Heart right ventricle (tissue), 16 donors: ENCODE data around the gene FRAS1. TPM values are rescaled to one million over a fixed set of nuclear protein-coding genes. Genes with fewer than 3 reads are reported as not detected.

Source experiments
- ATAC-seq, 8 donors: fragments of 200-7000 bp; cut with Tn5 transposase; one replicate each; pipeline ENCODE4 v1.9.1; 2020; ENCODE audit warnings: mild to moderate bottlenecking in 8 of 8, moderate library complexity in 8 of 8, moderate number of reproducible peaks in 1 of 8
- DNase-seq, 2 donors: peaks; one replicate each; pipeline ENCODE4 v3.0.0-alpha.2; 2020
- H3K27ac ChIP-seq, 10 donors: fragments of 200-600 bp; sonication (generic) in 2 of 10; one replicate each; pipeline versions ENCODE4 v1.5.0 to v1.8.0; 2020 to 2022; ENCODE audit warnings: mild to moderate bottlenecking in 3 of 10
- H3K27me3 ChIP-seq, 7 donors: fragments of 200-600 bp; one replicate each; pipeline ENCODE4 v1.8.0; 2021 to 2022; ENCODE audit warnings: mild to moderate bottlenecking in 2 of 7
- H3K36me3 ChIP-seq, 9 donors: fragments of 200-600 bp; sonication (generic) in 1 of 9; one replicate each; pipeline versions ENCODE4 v1.5.0 to v1.8.0; 2020 to 2022; ENCODE audit warnings: mild to moderate bottlenecking in 2 of 9
- H3K4me1 ChIP-seq, 9 donors: fragments of 200-600 bp; sonication (generic) in 1 of 9; one replicate each; pipeline versions ENCODE4 v1.5.0 to v1.8.0; 2020 to 2022; ENCODE audit warnings: mild to moderate bottlenecking in 4 of 9
- H3K4me3 ChIP-seq, 10 donors: fragments of 200-600 bp; sonication (generic) in 2 of 10; one replicate each; pipeline versions ENCODE4 v1.5.0 to v1.8.0; 2020 to 2022; ENCODE audit warnings: mild to moderate bottlenecking in 7 of 10, moderate library complexity in 2 of 10
- H3K9me3 ChIP-seq, 11 donors: fragments of 200-600 bp in 10 of 11; sonication (generic) in 2 of 11; one replicate each; pipeline versions ENCODE4 v1.5.0 to v1.8.0; 2013 to 2022; ENCODE audit warnings: mild to moderate bottlenecking in 2 of 11, control low read depth in 1 of 11, moderate library complexity in 1 of 11
- WGBS, 2 donors: extraction: QIAGEN DNeasy Blood & Tissue Kit; methylation state at CpG; one replicate each; pipeline ENCODE4 v1.1.7; 2013; ENCODE audit warnings: inconsistent platforms in 1 of 2; 5-methylcytosine and 5-hydroxymethylcytosine counted together
- intact Hi-C, 10 donors: fragments of 100-400 bp; cut with DNase I; formaldehyde crosslinking; loops; one replicate each; pipeline versions ENCODE4 v1.11.1 to v1.14.2; 2022
- polyA plus RNA-seq, 2 donors: library from polyadenylated mRNA; stranded (reverse); fragments of 200-250 nt; gene quantifications; one replicate each; pipeline ENCODE4 v1.2.3, GENCODE V29; 2013
- total RNA-seq, 10 donors: library from RNA; stranded (reverse); fragmentation: NEBNext Ultra II Directional in 3 of 10; extraction: Animal tissue kit (Norgen Biotek cat#: 25700) in 3 of 10; gene quantifications; one replicate each; pipeline versions ENCODE4 v1.2.1 to v1.2.4, GENCODE V29; 2021 to 2023
- TF ChIP-seq, protein P1 (sequence below), 9 donors: fragments of 200-600 bp; sonication (generic) in 2 of 9; IDR thresholded peaks; one replicate each; pipeline versions ENCODE4 v1.5.0 to v1.8.0; 2021 to 2022; ENCODE audit warnings: antibody characterized with exemption in 9 of 9, mild to moderate bottlenecking in 5 of 9, moderate library complexity in 1 of 9
- donor health status: Arrhythmogenic right ventricular cardiomyopathy.
- donor health status: ischemic (EF 13 %, LVEDD 7.1; RV severe dilation, severe dysfunction).
- donor health status: healthy with polysubstance abuse.
- donor health status: DM: no; HTN: yes; CAD: no.
- donor health status: DM: no; HTN: no; CAD: no.
- donor health status: ischemic (EF 25% LVEDD 6.9; RV normal size, moderate dysfunction).
- donor health status: ischemic (EF 25% LVEDD 5.7; RV mildly dilated, moderate dysfunction).
- donor health status: healthy.
- donor health status: DM: yes; HTN: yes; CAD: no.
- donor health status: Ischemic cardiomyopathy.
- donor health status: ischemic (EF 35%, LVEDD 5.7; RV mildly dilated, moderate dysfunction).
- donor health status: nonischemic (EF 11% LVEDD 7.7; RV severe dilation, severe dysfunction).
- donor health status: DM: yes; HTN: yes; CAD: no.
- donor health status: PGD.
- donor health status: ischemic (EF 29% LVEDD 5.4; RV normal size, mild dysfunction).
- donor health status: nonischemic (EF 23%, LVEDD 6.1; RV moderate dilation, normal function).

Gene FRAS1
- total and polyA plus RNA-seq, 12 donors, result 0.93 to 6.2 (median 3.1) TPM

DNA sequence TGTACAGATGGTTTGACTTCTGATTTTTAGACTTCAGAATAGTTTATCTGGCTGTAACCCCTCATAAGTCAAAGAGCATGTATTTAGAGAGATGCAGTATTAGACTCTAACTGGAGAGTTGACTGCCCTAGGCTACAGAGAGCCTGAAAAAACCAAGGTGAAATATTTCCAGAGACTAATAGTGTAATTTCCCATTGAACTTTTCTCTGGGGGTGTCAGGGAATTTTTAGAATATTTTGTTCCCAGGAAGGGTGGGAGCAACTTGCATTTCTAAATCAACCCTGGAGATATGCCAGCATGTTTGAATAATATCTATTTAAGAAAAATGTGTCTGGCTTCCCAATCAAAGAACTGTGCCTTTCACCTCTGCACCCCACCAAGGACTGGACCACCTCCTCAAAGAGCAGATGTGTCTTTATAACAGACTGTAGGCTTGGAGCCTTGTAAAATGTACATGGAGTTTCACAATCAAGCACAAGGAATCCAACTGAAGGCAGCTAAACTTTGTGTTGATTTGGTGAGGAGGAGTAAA lies 496.5 kb downstream of the FRAS1 start:
- intact Hi-C loops, result loop anchor here in 1 of 10 donors (10.0 kb wide), 1 partner anchor 101 kb away; no protein-coding TSS in a partner anchor
- peaks cover 0 to 22% (median 0%) of the 10 kb centered on the region in 7 donors for H3K27me3 ChIP-seq
- TF ChIP-seq, protein P1, sequence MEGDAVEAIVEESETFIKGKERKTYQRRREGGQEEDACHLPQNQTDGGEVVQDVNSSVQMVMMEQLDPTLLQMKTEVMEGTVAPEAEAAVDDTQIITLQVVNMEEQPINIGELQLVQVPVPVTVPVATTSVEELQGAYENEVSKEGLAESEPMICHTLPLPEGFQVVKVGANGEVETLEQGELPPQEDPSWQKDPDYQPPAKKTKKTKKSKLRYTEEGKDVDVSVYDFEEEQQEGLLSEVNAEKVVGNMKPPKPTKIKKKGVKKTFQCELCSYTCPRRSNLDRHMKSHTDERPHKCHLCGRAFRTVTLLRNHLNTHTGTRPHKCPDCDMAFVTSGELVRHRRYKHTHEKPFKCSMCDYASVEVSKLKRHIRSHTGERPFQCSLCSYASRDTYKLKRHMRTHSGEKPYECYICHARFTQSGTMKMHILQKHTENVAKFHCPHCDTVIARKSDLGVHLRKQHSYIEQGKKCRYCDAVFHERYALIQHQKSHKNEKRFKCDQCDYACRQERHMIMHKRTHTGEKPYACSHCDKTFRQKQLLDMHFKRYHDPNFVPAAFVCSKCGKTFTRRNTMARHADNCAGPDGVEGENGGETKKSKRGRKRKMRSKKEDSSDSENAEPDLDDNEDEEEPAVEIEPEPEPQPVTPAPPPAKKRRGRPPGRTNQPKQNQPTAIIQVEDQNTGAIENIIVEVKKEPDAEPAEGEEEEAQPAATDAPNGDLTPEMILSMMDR (IDR thresholded peaks at IDR 0.05), result no peak
- ATAC-seq (peak in 6 of 8 donors; percentile 12 to 76 (median 61)), DNase-seq (peak in 1 of 2 donors; percentile 6)
- peaks cover 0 to 38% (median 9%) of the 10 kb centered on the region in 9 donors for H3K4me1 ChIP-seq
- peak overlapping the region; percentile 24 to 94 (median 88) for H3K27ac ChIP-seq
- peaks cover 0 to 16% (median 0%) of the 10 kb centered on the region in 9 donors for H3K36me3 ChIP-seq
- H3K4me3 ChIP-seq, result peak overlapping the region in 8 of 10 donors; percentile 0 to 80 (median 70)
- no peaks in the 10 kb centered on the region for H3K9me3 ChIP-seq

DNA sequence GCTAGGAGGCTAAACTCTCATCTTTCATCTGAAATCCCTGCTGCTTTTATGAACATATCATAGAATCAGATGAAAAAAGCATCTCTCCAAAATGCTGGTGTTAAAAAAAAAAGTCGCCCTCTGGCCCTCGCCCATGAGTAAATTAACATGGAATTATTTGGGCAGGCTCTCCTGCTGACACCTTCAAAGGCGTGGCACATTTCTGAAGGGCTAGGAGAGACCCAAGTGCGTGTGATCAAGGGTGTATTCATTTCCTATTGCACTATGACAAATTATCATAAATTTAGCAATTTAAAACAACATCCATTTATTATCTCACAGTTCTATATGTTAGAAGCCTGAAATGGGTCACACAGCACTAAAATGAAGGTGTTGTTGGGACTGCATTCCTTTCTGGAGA lies 499.5 kb downstream of the FRAS1 start:
- 91 to 96% methylated on average over 4 of the region's 4 CpGs for WGBS, 2 donors
- Histone ChIP-seq H3K9me3 (no peaks in the 10 kb centered on the region), H3K36me3 (peaks cover 0 to 21% (median 0%) of the 10 kb centered on the region in 9 donors), H3K4me3 (no peak overlapping the region), H3K27me3 (peaks cover 0 to 10% (median 0%) of the 10 kb centered on the region in 7 donors), H3K27ac (peak overlapping the region in 3 of 10 donors; percentile 13 to 49 (median 21)), H3K4me1 (peaks cover 2 to 52% (median 14%) of the 10 kb centered on the region in 9 donors)
- DNase-seq (no peak), ATAC-seq (no peak)
- TF ChIP-seq, protein P1 (IDR thresholded peaks at IDR 0.05), result no peak
- intact Hi-C loops, result loop anchor here in 2 of 10 donors (5.0 to 10.0 kb wide), 2 partner anchors 91 to 98 kb away; no protein-coding TSS in a partner anchor

DNA sequence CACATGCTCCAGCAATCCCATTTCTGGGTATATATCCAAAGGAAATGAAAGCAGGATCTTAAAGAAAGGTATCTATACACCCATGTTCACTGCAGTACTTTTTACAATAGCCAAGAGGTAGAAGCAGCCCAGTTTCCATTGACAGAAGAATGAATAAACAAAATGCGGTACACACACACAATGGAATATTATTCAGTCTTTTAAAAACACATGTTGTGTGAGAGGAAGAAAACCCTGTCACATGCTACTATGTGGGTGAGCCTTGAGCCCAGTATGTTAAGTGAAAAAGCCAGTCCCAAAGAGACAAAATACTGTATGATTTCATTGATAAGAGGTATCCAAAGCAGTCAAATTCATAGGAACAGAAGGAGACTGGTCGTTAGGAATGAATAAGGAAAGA lies 500.7 kb downstream of the FRAS1 start:
- H3K27ac ChIP-seq, result peak overlapping the region in 3 of 10 donors; percentile 2 to 49 (median 8)
- TF ChIP-seq, protein P1 (IDR thresholded peaks at IDR 0.05), result no peak
- ATAC-seq (no peak), DNase-seq (no peak)
- no peak overlapping the region for H3K4me3 ChIP-seq
- intact Hi-C loops, result loop anchor here in 2 of 10 donors (5.0 to 10.0 kb wide), 2 partner anchors 89 to 97 kb away; no protein-coding TSS in a partner anchor
- peaks cover 0 to 54% (median 14%) of the 10 kb centered on the region in 9 donors for H3K4me1 ChIP-seq
- H3K27me3 ChIP-seq, result peaks cover 0 to 2% (median 0%) of the 10 kb centered on the region in 7 donors
- peaks cover 0 to 21% (median 0%) of the 10 kb centered on the region in 9 donors for H3K36me3 ChIP-seq
- no peaks in the 10 kb centered on the region for H3K9me3 ChIP-seq
- WGBS, 2 donors, result 66 to 73% methylated on average over 2 of the region's 2 CpGs

DNA sequence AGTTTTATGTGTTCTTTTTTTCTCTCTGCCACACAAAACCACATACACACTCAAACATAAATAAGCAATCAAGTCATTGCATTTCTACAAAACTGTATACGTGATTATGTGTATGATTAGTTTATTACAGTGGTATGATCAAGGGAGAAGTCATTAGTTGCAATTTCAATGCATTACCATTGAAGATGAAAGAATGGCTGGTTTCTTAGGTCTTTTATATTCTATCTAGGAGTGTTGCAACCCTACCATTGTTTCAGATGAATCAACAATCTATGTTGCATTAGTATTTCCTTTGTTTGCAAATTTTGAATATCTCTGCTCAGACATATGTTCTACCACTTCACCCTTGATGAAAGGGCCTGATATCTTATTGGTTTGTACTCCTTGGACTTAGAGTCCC lies 501.3 kb downstream of the FRAS1 start:
- no peak overlapping the region for H3K27ac ChIP-seq
- H3K4me3 ChIP-seq, result no peak overlapping the region
- H3K9me3 ChIP-seq, result no peaks in the 10 kb centered on the region
- peaks cover 0 to 21% (median 0%) of the 10 kb centered on the region in 9 donors for H3K36me3 ChIP-seq
- DNase-seq, result no peak
- intact Hi-C loops, result loop anchor here in 2 of 10 donors (5.0 to 10.0 kb wide), 2 partner anchors 89 to 96 kb away; no protein-coding TSS in a partner anchor
- no peaks in the 10 kb centered on the region for H3K27me3 ChIP-seq
- WGBS, 2 donors, result 82 to 97% methylated on average over 1 of the region's 1 CpG
- peaks cover 0 to 49% (median 14%) of the 10 kb centered on the region in 9 donors for H3K4me1 ChIP-seq
- ATAC-seq, result no peak
- TF ChIP-seq, protein P1 (IDR thresholded peaks at IDR 0.05), result no peak
